UCSD-AML1 (cell line): ENCODE data around the gene EXOC4.

Source experiments
- DNase-seq: peaks from one replicate; lab custom pipeline; 2025; ENCODE audit not compliant: unreplicated experiment; lab: John Stamatoyannopoulos, UW

EXOC4 gene

GRCh38 chr7:133482599-133482998 lies 229.7 kb downstream of the EXOC4 start:
- no peak for DNase-seq

DNA sequence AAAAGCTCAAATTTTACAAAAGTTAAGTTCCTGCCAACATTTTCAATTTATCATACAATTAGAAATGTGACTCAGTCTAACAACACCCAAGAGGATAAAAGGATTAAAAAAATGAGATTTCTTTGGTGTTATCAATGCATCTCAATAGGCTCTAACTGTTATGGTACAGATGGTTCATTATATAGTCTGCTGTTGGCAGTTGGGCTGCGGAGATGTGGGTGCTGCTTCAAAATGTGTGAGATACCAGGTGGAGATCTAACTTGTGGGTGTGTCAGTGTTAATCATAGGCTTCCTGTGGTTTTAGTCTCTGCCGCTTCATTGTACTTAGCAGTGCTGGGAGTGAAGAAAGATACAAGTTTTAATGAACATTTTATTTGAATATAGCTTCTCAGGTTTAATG lies 231.2 kb downstream of the EXOC4 start:
- no peak for DNase-seq

DNA sequence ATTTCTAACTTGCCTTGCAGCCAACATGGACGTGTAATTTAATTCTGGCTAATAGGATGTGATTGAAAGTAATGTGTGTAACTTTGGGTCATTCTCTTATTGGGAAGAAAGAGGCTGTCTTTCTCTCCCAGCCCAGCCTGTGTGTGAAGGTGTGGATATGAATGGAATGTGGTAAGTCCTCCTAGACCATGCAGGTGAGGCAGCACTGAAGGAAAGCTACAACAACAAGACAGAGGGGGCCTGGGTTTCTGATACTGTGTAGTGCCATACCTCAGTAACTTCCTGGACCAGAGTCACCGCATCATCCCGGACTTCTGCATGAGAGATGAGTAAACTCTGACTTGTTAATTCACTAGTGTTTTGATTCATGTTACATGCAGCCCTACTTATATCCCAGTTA lies 237.0 kb downstream of the EXOC4 start:
- DNase-seq: no peak

- DNase-seq: no peak
These were observed 238.4 kb downstream of the EXOC4 start for GRCh38 chr7:133491201-133491691.

- no peak for DNase-seq
These were observed 239.2 kb downstream of the EXOC4 start for GRCh38 chr7:133491846-133492652.

- DNase-seq: no peak
These were observed 244.2 kb downstream of the EXOC4 start for GRCh38 chr7:133497061-133497460.

DNA sequence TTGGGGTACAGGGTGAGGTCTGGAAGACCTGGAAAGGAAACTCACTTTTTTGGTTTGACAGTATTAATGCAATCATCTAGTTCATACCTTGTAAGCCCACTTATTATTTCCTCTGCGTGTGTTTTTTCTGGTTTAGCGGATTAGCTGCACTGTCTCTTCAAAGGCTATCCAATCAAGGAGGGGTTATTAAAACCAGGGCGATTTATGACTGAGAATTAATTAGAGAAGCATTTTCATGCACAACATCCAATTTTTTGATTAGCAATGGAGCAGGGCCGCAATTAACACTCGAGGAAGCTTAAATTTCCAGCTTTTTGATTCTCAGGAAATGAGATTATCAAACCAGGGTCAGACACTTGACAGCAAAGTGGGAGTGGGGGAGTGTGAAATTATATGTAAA lies 248.9 kb downstream of the EXOC4 start:
- DNase-seq: no peak

DNA sequence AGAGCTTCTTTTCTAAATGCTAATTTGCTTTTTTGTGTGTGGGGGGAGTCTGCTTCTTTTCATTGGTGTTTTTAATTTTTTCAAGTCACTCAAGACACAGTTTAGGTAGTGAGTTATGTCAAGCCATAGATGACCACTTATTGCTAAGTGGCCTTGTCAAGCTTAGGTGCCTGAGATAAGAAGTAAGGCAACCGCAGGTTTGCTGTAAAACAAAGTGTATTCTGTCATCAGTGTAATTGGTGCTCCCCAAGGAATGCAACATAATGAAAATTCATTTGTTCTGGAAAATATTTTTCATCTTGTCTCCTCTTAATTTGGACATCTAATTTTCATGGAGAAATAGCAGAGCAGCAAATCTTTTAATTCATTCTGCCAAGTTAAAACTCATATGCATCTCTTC lies 249.6 kb downstream of the EXOC4 start:
- no peak for DNase-seq

DNA sequence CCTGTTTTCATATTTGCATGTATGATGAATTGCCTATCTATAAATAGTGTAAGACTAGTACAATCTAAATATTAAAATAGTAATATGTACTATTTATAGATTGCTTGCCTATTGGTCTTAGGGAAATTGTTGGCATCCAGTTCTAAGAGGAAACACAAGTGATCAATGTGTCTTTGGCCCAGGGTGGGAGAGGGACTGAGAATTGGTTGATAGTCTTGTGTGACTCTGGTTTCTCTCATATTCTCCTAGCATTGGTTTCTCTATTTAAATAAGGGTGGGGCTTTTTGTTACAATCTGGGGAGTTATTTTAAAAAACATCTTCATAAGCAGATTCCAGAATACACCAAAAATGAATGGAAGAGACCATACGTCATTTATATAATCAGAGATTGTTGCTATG lies 250.1 kb downstream of the EXOC4 start:
- DNase-seq: no peak

DNA sequence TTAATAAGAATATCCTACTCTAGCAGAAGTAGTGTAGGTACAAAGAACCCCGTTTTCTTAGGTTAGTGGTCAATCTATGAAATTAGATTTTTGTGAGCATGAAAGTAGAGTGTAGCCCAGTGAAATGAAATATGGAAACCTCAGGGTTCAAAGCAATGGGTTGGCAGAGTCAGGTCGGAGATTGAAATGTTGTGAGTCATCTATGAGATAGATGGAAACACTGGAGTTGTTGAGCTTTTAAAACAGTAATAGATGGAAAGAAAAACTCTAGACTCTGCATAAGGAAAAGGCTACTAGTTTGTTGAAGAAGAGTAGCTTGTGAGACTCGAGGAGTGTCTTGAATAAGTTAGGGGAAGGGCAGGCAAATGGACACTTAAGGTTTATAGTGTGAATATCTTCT lies 251.9 kb downstream of the EXOC4 start:
- DNase-seq: no peak

GRCh38 chr7:133509822-133510221 lies 256.9 kb downstream of the EXOC4 start:
- no peak for DNase-seq

- DNase-seq: no peak
These were observed 257.6 kb downstream of the EXOC4 start for GRCh38 chr7:133510326-133511055.

- no peak for DNase-seq
These were observed 258.4 kb downstream of the EXOC4 start for GRCh38 chr7:133511252-133511651.

GRCh38 chr7:133511708-133512107 lies 258.8 kb downstream of the EXOC4 start:
- DNase-seq: no peak

DNA sequence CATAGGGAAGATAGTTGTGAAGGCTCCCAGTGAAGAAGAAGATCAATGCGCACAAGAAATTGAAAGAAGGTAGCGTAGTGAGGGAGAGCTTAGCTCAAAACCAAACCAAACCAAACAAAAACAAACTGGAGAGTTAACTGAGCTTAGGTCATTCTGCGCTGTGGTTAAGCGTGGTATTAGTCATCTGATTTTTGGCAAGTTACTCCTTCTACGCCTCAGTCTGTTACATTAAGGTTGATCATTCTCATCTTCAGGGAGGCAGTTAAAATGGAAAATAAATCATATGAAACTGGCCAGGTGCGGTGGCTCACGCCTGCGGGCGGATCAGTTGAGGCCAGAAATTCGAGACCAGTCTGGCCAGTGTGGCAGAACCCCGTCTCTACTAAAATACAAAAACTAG lies 259.7 kb downstream of the EXOC4 start:
- DNase-seq: no peak

DNA sequence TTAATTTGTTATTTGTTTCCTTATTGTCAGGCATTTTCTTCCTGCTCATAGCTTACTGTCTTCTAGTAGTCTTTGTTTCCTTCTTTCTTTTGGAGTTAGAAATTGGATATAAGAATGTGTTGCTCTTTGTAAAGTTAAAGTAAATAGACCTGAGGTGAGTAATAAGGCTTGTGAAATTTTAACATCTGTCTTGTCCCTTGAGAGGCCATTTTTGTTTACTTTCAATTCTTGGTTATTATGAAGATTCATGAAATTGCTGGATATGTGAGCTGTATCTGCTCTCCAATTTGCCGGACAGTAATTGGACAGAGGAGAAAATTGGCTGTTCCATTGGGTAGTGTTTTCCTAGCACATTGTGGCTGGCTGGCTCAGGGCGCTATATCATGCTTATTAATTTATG lies 260.7 kb downstream of the EXOC4 start:
- DNase-seq: no peak

- DNase-seq: no peak
These were observed 261.7 kb downstream of the EXOC4 start for GRCh38 chr7:133514551-133514950.

GRCh38 chr7:133517766-133518165 lies 264.9 kb downstream of the EXOC4 start:
- no peak for DNase-seq

- no peak for DNase-seq
These were observed 265.8 kb downstream of the EXOC4 start for GRCh38 chr7:133518718-133519117.

- DNase-seq: no peak
These were observed 267.4 kb downstream of the EXOC4 start for GRCh38 chr7:133520248-133520647.

- DNase-seq: no peak
These were observed 269.6 kb downstream of the EXOC4 start for GRCh38 chr7:133522501-133522900.

DNA sequence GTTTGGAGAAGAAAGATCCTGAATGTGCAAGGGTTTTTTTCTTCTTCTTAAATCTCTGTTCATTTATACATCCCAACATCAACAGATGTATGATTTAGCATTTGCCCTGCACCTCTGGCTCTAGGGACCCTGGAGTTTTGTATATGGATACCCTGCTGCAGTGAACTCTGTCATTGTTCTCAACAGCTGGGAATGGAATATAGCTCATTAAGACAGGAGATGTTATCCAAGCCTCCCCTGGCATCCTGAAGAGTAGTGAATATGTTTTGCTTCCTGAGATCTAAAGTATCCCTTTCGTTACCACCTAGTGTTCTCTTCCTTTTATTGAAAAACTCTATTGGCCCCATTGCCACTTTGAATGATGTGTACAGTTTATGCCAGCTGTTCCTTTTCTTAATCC lies 275.9 kb downstream of the EXOC4 start:
- no peak for DNase-seq
